ENCODE measurements around the gene FLII.
A peak's percentile ranks its signal among the peaks of the same experiment; 100 is the strongest.
"Not testable (repeated sequence)": the region's sequence is repeated elsewhere in the genome, so short reads cannot be mapped to it uniquely, and the experiment has no call there.

Gene FLII

GRCh38 chr17:18218756-18219415 lies 39.7 kb downstream of the FLII start:
- DNase-seq (ENCODE audit: low read depth): peak; percentile 8

GRCh38 chr17:18217412-18218015 lies 41.0 kb downstream of the FLII start:
- peak; percentile 49 for DNase-seq (ENCODE audit: low read depth)

DNA sequence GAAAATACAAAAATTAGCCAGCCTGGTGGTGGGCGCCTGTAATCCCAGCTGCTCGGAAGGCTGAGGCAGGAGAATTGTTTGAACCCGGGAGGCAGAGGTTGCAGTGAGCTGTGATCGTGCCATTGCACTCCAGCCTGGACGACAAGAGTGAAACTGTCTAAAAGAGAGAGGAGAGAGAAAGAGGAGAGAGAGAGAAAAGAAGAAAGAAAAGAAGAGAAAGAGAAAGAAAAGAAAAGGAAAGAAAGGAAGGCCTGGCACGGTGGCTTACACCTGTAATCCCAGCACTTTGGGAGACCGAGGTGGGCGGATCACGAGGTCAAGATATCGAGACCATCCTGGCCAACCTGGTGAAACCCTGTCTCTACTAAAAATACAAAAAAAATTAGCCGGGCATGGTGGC lies 41.6 kb downstream of the FLII start:
- not testable (repeated sequence) for DNase-seq (ENCODE audit: low read depth)

DNA sequence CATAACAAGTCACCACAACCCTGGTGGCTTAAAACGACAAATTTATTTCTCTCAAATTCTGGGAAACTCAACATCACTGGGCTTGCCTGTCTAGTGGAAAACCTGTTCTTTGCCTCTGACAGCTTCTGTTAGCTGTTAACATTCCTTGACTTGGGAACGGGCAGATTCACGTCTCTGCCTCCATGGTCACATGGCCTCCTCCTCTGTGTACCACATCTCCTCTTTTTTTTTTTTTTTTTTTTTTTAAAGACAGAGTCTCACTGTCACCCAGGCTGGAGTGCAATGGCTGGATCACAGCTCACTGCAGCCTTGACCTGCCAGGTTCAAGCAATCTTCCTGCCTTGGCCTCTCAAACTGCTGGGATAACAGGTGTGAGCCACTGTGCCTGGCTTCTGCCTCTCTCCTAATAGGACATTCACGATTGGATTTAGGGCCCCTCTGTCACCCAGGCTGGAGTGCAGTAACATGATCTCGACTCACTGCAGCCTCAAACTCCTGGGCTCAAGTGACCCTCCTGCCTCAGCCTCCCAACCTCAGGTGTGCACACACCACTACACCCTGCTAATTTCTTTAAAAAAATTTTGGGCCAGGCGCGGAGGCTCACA lies 44.8 kb downstream of the FLII start:
- no peak for DNase-seq (ENCODE audit: low read depth)

GRCh38 chr17:18208092-18208491 lies 50.4 kb downstream of the FLII start:
- no peak for DNase-seq (ENCODE audit: low read depth)

DNA sequence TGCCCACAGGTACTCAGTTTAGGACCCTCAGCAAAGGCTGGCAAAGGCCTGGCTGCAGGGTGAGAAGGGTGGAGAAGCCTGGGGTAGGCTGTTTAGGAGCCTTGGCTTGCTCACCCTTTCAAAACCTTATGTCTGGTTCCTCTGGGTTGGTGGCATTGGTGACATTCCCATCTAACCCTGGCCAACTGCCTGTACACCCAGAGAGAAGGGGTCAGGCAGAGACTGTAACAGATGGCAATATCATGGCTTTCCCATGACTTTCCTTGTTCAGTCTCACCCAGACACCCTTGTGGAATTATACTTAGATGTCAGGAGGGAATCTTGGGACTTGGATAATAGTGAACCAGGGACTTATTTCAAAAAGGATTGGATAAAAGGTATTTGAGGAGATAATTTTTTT lies 51.6 kb downstream of the FLII start:
- DNase-seq (ENCODE audit: low read depth): no peak

DNA sequence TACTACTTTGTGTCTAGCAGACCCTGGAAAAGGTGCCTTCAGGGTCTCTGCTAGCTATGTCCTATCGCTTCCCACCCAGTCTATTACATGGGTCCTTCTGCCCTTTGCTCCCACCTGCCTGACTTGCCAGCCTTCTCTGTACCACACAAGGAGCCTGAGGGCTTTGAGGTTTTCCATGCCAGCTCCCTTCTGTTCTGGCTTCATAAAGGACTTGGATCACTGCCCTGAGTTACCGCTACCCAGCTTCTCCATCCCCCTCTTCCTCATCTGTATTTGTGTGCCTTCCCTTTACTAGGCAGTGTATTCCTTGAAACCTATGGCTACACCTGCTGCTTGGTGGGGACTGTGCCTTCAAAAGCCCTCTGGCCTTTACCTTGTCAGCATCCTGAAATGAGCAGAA lies 52.7 kb downstream of the FLII start:
- no peak for DNase-seq (ENCODE audit: low read depth)

DNA sequence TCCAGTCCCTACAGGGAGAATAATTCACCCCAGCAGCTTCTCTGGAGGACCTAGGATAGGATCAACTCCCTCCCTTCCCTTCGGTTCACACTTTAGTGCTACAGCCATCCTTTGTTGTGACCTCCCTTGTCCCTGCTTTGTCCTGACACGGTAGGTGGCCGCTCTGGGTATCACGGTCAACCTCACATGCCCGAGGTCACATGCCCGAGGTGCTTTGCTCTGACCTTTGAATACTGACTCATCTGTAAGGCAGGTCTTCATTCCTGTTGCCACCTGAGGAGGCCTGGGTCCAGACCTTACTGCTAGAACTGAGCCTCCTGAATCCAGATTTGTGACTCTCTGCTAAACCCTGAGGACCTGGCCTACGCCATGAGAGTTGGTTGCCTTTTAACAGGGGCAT lies 55.2 kb downstream of the FLII start:
- DNase-seq (ENCODE audit: low read depth): no peak

GRCh38 chr17:18201108-18201507 lies 57.4 kb downstream of the FLII start:
- no peak for DNase-seq (ENCODE audit: low read depth)

DNA sequence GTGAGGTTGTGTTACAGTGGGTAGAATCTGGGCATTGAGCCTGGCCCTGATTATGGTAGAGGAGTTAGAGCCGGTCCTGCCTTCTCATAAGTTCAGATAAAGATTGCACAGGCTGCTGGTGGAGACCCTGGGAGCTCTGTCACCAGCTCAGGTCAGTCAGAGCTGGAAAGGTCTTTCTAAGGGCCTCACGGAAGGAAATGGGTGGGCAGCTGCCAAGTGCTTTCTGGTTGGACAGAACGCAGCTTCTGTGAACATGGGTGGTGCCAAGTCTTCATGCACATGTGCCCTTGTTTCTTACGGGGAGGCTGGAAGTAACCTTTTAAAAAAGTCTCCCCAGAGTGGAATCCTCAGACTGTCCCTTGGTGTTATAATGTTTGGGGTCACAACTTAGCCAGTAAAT lies 60.0 kb downstream of the FLII start:
- no peak for DNase-seq (ENCODE audit: low read depth)

- no peak for DNase-seq (ENCODE audit: low read depth)
These were observed 60.9 kb downstream of the FLII start for GRCh38 chr17:18197535-18198194.

- no peak for DNase-seq (ENCODE audit: low read depth)
These were observed 63.3 kb downstream of the FLII start for GRCh38 chr17:18195246-18195645.

Data from fibroblast of the conjunctiva (primary cell).